ENCODE measurements around the gene S100P.

DNA sequence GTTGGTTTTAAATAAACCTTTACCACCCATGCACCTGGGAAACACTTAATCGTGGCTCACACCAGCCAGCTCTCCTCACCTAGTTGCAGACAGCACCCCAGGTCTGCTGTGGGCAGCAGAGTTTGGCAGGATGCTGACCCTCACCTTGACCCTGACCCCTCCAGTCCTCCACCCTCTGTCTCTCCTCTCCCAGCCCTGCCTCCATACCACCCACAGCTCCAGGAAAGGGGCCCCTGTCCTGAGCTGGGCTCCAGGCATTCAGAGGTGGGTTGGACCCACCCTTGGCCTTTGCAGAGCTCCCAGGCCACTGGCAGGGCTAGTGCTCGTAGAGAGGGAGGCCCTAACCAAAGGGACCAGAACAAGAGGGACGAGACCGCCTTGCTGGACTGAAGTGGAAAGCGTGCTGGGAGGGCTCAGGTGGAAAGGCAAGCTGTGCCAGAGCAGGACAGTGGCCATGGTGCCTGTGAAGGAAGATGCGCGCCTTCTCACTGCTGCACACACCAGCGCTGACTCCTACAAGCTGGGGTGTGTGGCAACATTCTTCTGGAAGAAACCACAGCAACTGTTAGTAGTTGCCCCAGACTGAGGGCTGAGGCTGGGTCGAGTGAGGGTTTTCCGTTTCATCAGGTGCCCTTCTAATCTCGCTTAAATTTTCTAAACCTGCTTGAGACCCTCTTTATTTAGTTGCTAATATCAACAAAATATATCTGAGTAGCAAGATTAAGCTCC lies 10.7 kb upstream of the S100P start:
- TF ChIP-seq EZH2 (IDR thresholded peaks at IDR 0.05; ENCODE audit: borderline replicate concordance, low read length) = no peak
- TF ChIP-seq, protein P1, sequence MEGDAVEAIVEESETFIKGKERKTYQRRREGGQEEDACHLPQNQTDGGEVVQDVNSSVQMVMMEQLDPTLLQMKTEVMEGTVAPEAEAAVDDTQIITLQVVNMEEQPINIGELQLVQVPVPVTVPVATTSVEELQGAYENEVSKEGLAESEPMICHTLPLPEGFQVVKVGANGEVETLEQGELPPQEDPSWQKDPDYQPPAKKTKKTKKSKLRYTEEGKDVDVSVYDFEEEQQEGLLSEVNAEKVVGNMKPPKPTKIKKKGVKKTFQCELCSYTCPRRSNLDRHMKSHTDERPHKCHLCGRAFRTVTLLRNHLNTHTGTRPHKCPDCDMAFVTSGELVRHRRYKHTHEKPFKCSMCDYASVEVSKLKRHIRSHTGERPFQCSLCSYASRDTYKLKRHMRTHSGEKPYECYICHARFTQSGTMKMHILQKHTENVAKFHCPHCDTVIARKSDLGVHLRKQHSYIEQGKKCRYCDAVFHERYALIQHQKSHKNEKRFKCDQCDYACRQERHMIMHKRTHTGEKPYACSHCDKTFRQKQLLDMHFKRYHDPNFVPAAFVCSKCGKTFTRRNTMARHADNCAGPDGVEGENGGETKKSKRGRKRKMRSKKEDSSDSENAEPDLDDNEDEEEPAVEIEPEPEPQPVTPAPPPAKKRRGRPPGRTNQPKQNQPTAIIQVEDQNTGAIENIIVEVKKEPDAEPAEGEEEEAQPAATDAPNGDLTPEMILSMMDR (IDR thresholded peaks at IDR 0.05; ENCODE audit: low read length) = no peak

Data from OCI-LY1 (cell line).